Stimulated activated effector memory CD8-positive, alpha-beta T cell treated with anti-CD3 and anti-CD28 coated beads, Interleukin-12 subunit alpha, Interleukin-12 subunit beta, amount 100 ng/mL, for 72 hours (primary cell): ENCODE results near the gene TNFRSF4.
A peak's percentile ranks its signal among the peaks of the same experiment; 100 is the strongest.

Source experiments
- ATAC-seq: fragments of 150-1000 bp; cut with Tn5 transposase; 2 replicates; pipeline ENCODE4 v1.10.0; 2021
- DNase-seq, 2 donors: peaks; one replicate each; pipeline ENCODE4 v3.0.0; 2021 to 2022; ENCODE audit warnings: low spot score in 2 of 2
- H3K27ac Mint-ChIP-seq: one replicate; pipeline ENCODE4 v1.8.0; 2022; ENCODE audit warnings: mild to moderate bottlenecking, mixed read lengths
- H3K36me3 Mint-ChIP-seq: one replicate; pipeline ENCODE4 v1.8.0; 2022; ENCODE audit warnings: mild to moderate bottlenecking, mixed read lengths
- H3K4me1 Mint-ChIP-seq: one replicate; pipeline ENCODE4 v1.8.0; 2022; ENCODE audit warnings: mixed read lengths
- H3K4me3 Mint-ChIP-seq: one replicate; pipeline ENCODE4 v1.8.0; 2022; ENCODE audit warnings: mild to moderate bottlenecking, mixed read lengths
- H3K9me3 Mint-ChIP-seq: one replicate; pipeline ENCODE4 v1.8.0; 2022; ENCODE audit warnings: mixed read lengths

Gene TNFRSF4

DNA sequence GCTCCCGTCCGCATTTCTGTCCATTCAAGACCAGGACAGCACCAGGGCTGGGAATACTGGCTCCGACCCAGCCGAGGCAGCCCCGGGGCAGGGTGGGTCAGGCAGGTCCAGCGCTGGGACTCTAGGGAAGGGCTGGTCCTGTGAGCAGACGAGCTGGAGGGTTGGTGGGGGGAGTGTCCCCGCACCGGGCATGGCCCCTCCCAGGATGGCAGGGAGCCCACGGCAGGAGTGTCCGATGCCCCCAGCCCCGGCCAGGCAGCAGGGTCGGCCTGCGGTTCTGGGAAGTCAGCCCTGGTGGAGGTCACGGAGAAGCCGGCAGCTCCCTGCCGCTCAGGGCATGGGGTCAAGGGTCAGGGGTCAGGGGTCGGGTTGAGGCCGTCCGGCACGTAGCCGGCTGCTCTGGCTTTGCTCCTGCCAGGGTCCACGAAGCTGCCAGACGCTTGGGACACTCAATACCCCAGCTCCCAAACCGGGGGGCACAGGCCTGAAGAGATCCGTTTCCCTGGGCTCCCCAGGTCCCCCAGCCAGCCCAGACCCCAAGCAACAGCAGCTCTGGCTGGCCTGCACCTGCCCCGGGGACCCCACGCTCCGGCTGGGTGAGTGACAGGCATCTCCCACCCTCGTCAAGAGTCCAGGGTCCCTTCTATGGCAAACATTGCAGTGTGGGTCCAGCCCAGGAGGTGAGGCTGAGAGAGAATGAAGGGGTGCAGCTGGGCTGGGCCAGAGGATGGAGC lies 25.8 kb upstream of the TNFRSF4 start:
- ATAC-seq, result no peak
- no peaks in the 10 kb centered on the region for H3K4me1 Mint-ChIP-seq
- H3K36me3 Mint-ChIP-seq, result peaks cover 4% of the 10 kb centered on the region
- peak in 1 of 2 donors; percentile 49 for DNase-seq
- no peaks in the 10 kb centered on the region for H3K9me3 Mint-ChIP-seq
- no peak overlapping the region for H3K27ac Mint-ChIP-seq
- H3K4me3 Mint-ChIP-seq, result no peak overlapping the region

DNA sequence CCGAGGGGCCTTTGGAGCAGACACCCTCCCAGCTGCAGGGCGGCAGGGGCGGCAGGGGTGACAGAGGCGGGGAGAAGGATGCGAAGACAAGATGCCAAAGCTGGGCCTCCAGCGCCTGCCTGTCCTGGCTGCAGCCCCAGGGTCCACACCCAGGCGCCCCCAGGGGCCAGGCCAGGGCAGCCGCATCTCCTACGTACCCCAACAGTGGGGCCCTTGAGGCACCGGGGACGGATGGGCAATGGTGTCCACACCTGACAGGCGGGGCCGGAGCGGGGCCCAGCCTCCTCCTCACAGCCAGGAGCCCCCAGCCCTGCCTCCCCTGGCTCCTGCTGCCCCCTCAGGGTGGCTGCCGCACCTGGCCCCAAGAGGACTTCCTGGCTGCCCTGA lies 25.3 kb upstream of the TNFRSF4 start:
- no peak for ATAC-seq
- Mint-ChIP-seq H3K27ac (no peak overlapping the region), H3K9me3 (no peaks in the 10 kb centered on the region), H3K4me3 (no peak overlapping the region), H3K36me3 (peaks cover 10% of the 10 kb centered on the region), H3K4me1 (peaks cover 6% of the 10 kb centered on the region)
- DNase-seq, result no peak

DNA sequence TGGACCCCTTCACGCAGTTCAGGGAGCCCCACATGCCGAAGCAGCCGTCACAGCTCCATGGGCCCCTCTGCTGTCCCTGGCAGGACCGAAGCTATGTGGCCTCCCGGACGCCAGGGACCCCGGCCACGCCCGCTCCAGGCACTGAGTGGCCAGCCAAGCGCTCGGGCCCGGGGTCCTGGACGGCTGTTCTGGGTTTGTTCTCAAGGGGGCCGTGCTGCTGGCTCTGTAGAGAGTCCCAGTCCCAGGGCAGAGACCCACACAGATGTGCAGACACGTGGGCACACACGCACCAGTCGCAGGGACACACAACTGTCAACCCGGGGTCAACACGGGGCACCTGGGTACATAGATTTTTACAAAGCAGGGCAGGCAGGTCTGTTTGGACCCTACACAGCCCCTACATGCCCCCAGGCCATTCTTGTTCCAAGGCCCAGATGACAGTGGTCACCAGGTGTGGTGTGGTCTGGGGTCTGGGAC lies 24.8 kb upstream of the TNFRSF4 start:
- ATAC-seq, result no peak
- peaks cover 10% of the 10 kb centered on the region for H3K4me1 Mint-ChIP-seq

DNA sequence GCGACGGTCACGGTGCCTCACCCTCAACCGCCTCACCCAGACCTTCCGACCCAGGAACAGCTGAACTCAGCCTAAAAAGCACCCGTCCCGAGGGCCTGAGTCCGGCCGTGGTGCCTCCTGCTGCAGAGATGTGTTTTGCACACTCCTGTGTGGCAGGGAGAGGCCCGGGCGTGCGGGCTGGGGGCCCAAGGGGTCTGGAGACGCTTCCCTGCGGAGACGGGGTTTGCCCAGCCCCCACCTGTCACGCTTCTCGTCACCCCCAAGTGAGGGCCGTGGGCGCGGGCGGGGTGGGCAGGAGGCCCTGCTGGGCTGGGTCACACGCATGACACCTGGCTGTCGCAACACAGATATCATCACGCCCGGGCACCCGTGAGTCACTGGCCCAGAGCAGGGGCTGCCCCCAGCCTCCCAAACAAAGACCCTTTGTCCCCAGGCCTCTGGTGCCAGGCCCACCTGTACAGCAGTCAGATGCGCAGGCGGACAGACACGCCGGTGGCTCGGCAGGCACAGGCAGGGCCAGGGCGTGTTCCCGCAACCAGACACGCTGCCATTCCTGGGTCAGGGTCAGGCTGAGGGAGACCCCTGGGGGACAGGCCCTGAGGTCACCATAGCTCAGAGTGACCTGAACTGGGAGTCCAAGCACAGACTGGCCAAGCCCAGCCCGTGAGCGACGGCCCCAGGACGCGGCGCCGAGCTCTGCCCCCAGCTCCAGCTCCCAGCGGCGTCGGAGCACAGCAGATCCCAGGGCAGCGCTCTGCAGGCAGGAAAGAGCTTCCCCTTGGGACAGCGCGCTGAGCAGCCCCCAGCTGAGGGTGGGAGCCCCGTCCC lies 24.1 kb upstream of the TNFRSF4 start:
- H3K36me3 Mint-ChIP-seq, result peaks cover 20% of the 10 kb centered on the region
- H3K4me3 Mint-ChIP-seq, result no peak overlapping the region
- DNase-seq (peak in 1 of 2 donors; percentile 52), ATAC-seq (peak; percentile 9)
- peaks cover 16% of the 10 kb centered on the region for H3K4me1 Mint-ChIP-seq
- no peak overlapping the region for H3K27ac Mint-ChIP-seq
- H3K9me3 Mint-ChIP-seq, result no peaks in the 10 kb centered on the region

More for the DNA sequence above, 24.8 kb upstream of the TNFRSF4 start:
- Mint-ChIP-seq H3K9me3 (no peaks in the 10 kb centered on the region), H3K36me3 (peaks cover 15% of the 10 kb centered on the region), H3K27ac (no peak overlapping the region), H3K4me3 (no peak overlapping the region)
- DNase-seq, result no peak

DNA sequence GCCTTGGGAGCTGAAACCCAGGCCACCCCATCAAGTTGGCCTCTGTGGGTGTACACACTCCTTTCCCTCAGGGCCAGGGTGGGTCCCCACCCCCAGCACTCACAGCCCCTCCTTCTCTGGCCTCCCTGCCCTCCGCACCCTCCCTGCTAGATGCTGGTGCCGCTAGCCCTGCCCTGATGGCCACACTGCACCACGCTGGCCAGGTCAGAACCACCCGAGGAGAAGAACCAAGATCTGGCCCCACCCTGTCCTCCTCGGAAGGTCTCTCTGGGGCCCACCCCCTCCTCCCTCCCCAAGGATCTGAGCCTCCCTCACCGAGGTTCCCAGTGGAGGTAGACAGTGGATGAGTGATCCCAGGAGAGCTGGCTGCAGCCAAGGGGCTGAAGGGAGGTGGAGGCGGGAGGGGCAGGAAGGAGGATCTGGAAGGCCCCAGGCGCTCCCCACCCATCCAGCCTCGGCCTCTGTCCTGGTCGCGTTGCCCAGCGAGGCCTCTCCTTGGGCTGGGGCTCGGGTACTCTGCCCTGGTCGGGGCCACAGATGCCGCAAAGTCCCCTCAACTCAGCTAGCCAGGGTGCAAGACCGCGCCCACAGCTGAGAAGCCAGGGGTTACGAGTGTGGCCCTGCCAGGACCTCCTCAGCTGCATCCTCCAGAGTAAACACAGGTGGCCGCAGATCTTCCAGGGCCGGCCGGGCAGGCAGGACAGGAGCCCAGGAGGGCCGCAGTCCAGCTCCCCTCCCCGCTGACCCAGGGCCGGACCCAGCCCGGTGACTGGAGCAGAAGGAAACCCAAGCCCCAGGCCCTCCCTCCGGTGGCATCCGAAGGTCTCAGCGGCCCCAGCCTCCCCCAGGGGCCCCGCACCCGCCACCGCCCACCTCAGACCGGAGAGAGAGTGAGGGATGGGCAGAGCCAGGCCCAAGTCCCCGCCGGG lies 23.3 kb upstream of the TNFRSF4 start:
- DNase-seq (no peak), ATAC-seq (no peak)
- Mint-ChIP-seq H3K27ac (no peak overlapping the region), H3K36me3 (peaks cover 20% of the 10 kb centered on the region), H3K4me1 (peaks cover 16% of the 10 kb centered on the region), H3K4me3 (no peak overlapping the region), H3K9me3 (no peaks in the 10 kb centered on the region)

DNA sequence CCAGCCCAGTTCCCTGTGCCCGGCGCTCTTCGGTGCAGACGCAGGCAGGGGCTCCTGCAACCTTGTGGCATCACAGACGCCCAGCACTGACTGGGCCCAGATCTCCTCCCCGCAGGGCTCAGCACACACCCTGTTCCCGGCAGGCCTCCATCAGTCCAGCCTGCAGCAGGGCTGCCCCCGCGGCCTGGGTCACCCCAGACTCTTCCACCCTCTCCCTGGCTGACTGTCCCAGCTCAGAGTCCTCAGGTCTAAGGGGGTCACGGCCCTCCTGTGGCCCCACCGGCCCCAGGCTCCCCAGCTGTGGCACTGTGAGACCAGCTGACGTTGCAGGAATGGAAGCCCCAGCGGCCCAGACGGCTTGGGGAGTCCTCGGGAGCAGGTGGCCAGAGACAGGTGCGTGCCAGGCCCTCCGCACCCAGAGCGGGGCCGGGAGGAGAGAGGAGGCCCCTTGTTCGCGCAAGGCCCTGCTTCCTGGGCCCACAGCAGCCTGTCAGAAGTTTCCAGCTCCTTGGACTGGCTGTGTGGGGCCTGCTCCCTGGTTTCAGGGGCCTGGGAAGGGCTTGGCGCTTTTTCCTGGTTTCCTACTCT lies 22.3 kb upstream of the TNFRSF4 start:
- Mint-ChIP-seq H3K36me3 (peaks cover 24% of the 10 kb centered on the region), H3K4me1 (peaks cover 16% of the 10 kb centered on the region), H3K4me3 (no peak overlapping the region), H3K9me3 (no peaks in the 10 kb centered on the region), H3K27ac (no peak overlapping the region)
- DNase-seq (no peak), ATAC-seq (no peak)

DNA sequence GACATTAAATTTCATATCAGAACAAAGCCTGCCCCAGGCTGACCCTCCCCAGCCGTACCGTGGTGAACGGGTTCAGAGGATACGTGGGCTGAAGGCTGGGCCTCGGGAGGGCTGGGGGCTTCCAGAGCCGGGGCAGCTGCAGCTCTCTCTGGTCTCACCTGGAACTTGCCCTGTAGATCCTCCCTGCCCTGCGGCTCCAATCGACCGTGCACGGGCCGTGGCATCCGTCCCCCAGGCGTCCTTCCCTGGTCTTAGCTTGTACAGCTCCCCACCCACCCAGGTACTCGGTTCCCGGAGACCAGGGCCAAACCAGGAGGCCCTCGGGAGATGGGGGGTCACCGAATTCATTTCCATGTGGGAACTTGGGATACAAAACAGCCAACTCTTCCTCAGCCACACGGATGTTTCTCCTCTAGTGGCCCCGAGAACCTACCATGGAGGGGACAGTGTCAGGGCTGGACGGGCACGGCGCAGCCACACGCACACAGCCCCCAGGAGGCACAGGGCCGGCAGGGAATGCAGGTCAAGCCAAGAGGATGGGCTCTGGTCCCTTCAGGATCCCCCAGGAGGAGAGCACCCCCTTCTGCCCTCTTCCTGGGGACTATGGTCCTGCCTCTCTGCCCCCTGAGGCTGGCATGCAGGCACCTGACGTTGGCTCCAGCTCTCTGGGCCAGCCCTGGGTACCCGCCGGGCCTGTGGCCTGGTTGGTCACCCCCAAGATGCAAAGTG lies 21.2 kb upstream of the TNFRSF4 start:
- peaks cover 35% of the 10 kb centered on the region for H3K36me3 Mint-ChIP-seq
- no peak for ATAC-seq
- peak overlapping the region; percentile 61 for H3K4me3 Mint-ChIP-seq
- no peak for DNase-seq
- H3K9me3 Mint-ChIP-seq, result no peaks in the 10 kb centered on the region
- H3K27ac Mint-ChIP-seq, result no peak overlapping the region
- peaks cover 24% of the 10 kb centered on the region for H3K4me1 Mint-ChIP-seq

DNA sequence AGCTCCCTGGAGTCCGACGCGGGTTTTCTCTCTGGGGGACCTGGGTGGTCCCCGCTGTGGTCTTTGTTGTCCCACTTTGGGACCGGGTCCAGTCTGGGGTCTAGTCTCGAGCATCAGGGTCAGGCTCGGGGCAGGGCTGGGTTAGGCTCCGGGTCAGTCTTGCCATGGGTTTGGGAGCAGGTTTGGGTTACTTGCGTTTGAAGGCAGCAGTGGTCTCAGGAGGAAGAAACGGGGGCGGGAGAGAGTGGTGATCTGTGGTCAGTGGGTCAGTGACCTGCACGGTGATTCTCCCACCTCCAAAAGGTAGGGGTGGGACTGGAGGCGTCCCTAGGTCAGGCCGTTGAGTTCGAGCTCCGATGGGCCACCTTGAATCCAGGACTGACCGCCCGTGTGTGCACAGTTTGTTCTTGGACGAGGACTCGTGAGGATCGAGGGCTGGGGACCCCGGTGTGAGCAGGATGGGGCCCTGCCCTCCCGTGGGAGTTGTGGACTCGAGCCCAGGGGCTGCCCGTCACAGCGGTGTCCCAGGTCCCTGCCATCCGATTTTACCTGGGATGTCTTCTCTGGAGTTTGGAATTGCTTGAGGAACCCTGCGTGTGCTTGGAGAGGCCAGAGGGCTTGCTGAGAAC lies 20.3 kb upstream of the TNFRSF4 start:
- H3K4me1 Mint-ChIP-seq, result peaks cover 33% of the 10 kb centered on the region
- no peak overlapping the region for H3K27ac Mint-ChIP-seq
- no peak for ATAC-seq
- no peaks in the 10 kb centered on the region for H3K9me3 Mint-ChIP-seq
- peak overlapping the region; percentile 61 for H3K4me3 Mint-ChIP-seq
- H3K36me3 Mint-ChIP-seq, result peaks cover 44% of the 10 kb centered on the region
- no peak for DNase-seq

DNA sequence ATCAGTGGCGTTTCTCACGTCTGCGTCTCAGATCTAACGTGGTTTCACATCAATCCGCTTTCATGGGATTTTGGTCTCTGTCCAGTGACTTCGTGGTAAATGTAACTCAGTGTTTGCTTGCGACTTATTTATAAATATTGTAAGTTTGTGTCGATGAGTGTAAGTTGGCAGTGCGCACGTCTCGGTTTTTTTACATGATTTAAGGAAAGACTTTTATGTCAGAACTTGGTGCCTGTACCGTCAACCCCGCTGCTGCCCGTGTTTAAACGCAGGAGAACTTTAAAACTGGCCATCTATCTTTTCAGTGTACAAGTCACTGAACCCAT lies 19.6 kb upstream of the TNFRSF4 start:
- no peaks in the 10 kb centered on the region for H3K9me3 Mint-ChIP-seq
- ATAC-seq, result no peak
- H3K4me3 Mint-ChIP-seq, result peak overlapping the region; percentile 61
- peaks cover 35% of the 10 kb centered on the region for H3K4me1 Mint-ChIP-seq
- H3K27ac Mint-ChIP-seq, result peak overlapping the region; percentile 74
- no peak for DNase-seq
- H3K36me3 Mint-ChIP-seq, result peaks cover 51% of the 10 kb centered on the region

DNA sequence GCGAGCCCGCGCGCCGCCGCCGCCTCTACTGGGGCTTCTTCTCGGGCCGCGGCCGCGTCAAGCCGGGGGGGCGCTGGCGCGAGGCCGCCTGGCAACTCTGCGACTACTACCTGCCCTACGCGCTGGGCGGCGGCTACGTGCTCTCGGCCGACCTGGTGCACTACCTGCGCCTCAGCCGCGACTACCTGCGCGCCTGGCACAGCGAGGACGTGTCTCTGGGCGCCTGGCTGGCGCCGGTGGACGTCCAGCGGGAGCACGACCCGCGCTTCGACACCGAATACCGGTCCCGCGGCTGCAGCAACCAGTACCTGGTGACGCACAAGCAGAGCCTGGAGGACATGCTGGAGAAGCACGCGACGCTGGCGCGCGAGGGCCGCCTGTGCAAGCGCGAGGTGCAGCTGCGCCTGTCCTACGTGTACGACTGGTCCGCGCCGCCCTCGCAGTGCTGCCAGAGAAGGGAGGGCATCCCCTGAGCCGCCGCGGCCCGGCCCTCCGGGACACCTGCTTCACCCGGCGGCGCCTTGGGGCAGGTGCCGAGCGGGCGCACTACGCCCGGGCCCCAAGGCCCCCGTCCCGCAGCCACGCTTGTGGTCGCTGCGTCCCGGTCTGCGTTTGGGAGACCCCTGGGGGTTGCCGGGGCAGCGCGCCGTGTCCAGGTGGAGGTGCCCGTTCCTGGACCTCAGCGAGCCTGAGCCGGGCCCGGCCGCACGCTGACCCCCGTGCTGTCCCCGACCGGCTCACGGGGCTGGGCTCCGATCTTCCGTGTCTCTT lies 19.0 kb upstream of the TNFRSF4 start:
- ATAC-seq, result no peak
- Mint-ChIP-seq H3K36me3 (peaks cover 57% of the 10 kb centered on the region), H3K4me1 (peaks cover 35% of the 10 kb centered on the region)

DNA sequence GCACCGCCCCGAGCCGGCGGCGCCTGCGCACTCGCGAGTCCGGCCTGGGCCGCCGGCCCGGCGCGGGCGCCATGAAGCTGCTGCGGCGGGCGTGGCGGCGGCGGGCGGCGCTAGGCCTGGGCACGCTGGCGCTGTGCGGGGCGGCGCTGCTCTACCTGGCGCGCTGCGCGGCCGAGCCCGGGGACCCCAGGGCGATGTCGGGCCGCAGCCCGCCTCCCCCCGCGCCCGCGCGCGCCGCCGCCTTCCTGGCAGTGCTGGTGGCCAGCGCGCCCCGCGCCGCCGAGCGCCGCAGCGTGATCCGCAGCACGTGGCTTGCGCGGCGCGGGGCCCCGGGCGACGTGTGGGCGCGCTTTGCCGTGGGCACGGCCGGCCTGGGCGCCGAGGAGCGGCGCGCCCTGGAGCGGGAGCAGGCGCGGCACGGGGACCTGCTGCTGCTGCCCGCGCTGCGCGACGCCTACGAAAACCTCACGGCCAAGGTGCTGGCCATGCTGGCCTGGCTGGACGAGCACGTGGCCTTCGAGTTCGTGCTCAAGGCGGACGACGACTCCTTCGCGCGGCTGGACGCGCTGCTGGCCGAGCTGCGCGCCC lies 18.3 kb upstream of the TNFRSF4 start, which contains the start of gene B3GALT6:
B3GALT6 (plus strand) TSS at position 30 of the 588 bp plus-strand sequence; CDS start at position 72, 42 bp downstream.
- H3K4me1 Mint-ChIP-seq, result peaks cover 35% of the 10 kb centered on the region
- no peaks in the 10 kb centered on the region for H3K9me3 Mint-ChIP-seq
- H3K27ac Mint-ChIP-seq, result peak within 1 kb of the TSS; percentile 94
- DNase-seq (no peak), ATAC-seq (no peak)
- peaks cover 63% of the 10 kb centered on the region for H3K36me3 Mint-ChIP-seq
- peak within 1 kb of the TSS; percentile 87 for H3K4me3 Mint-ChIP-seq

More for the DNA sequence above, 19.0 kb upstream of the TNFRSF4 start:
- H3K4me3 Mint-ChIP-seq, result peak overlapping the region; percentile 61
- H3K9me3 Mint-ChIP-seq, result no peaks in the 10 kb centered on the region
- DNase-seq, result no peak
- peak overlapping the region; percentile 74 for H3K27ac Mint-ChIP-seq

DNA sequence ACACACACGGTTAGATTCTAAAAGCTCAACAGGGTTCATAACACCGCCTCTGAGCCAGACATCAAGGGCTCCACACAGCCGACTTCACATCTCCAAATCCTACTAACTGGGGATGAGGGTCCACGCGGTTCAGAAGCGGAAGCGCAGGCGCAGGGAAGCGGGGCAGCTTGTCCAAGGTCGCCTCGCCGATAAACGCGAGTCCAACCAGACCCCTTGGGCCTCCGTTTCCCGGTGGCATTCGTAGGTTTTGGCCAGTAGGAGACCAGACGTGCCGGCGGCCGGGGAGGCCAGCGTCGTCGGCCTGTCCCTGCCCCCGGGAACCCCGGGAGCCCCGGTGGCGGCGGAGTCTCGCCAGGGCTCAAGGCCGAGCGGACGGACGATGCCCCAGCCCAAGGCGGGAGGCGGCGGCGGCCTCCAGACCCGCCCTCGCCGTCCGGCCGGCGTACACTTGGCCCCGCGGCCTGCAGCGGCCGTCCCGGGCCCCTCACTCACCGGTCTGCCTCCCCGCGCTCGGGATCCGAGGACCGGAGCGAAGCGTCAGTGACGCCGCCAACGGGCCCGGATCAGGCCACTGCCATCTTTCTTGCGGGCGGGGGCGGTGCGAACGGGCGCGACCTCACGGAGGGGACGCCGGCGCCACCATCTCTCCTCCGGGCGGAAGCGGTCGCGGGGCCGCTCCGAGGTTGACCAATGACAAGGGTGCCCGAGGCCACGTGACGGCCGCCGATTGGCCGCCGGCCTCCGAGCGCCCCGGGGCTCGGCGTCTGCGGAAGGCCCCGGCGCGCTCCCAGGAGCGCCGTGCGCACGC lies 17.7 kb upstream of the TNFRSF4 start, which contains the start of gene SDF4:
SDF4 (minus strand) TSS at position 602 of the 808 bp plus-strand sequence. CDS start 3,229 bp downstream, outside the sequence.
- Mint-ChIP-seq H3K36me3 (peaks cover 69% of the 10 kb centered on the region), H3K4me3 (peak within 1 kb of the TSS; percentile 87), H3K27ac (peak within 1 kb of the TSS; percentile 94), H3K9me3 (no peaks in the 10 kb centered on the region), H3K4me1 (peaks cover 35% of the 10 kb centered on the region)
- DNase-seq (peak; percentile 92 to 97), ATAC-seq (peak; percentile 95)
